Brain microvascular endothelial cell (primary cell): ENCODE measurements around the gene C2CD5.

Source experiments
- DNase-seq: peaks from one replicate; pipeline ENCODE4 v3.0.0-alpha.2; 2020
- H3K27ac ChIP-seq: fragments of 250-450 bp; sonication (Bioruptor Pico); 2 replicates; pipeline ENCODE4 v1.5.1; 2020; ENCODE audit warnings: mild to moderate bottlenecking, moderate library complexity
- H3K27me3 ChIP-seq: fragments of 250-450 bp; sonication (Bioruptor Pico); replicated peaks from 2 replicates; pipeline ENCODE4 v1.5.1; 2020; ENCODE audit warnings: mild to moderate bottlenecking
- H3K36me3 ChIP-seq: fragments of 250-450 bp; sonication (Bioruptor Pico); replicated peaks from 2 replicates; pipeline ENCODE4 v1.5.1; 2020; ENCODE audit warnings: mild to moderate bottlenecking
- H3K4me3 ChIP-seq: 2 replicates; pipeline ENCODE4 v1.5.1; 2011; ENCODE audit warnings: low read depth, mild to moderate bottlenecking, control low read depth, low read length, moderate library complexity
- in situ Hi-C: cut with HindIII; loops from 2 replicates; pipeline ENCODE4 v1.10.0; 2017; ENCODE audit warnings: low sequenced_read_pairs, low pct_ligation_motif_present
- TF ChIP-seq, protein P1 (sequence below): IDR thresholded peaks from 2 replicates; pipeline ENCODE4 v1.5.1; 2011; ENCODE audit warnings: low read depth, mild to moderate bottlenecking, moderate library complexity, low read length, control low read depth, inconsistent platforms; ENCODE audit errors: missing control alignments

The C2CD5 gene

DNA sequence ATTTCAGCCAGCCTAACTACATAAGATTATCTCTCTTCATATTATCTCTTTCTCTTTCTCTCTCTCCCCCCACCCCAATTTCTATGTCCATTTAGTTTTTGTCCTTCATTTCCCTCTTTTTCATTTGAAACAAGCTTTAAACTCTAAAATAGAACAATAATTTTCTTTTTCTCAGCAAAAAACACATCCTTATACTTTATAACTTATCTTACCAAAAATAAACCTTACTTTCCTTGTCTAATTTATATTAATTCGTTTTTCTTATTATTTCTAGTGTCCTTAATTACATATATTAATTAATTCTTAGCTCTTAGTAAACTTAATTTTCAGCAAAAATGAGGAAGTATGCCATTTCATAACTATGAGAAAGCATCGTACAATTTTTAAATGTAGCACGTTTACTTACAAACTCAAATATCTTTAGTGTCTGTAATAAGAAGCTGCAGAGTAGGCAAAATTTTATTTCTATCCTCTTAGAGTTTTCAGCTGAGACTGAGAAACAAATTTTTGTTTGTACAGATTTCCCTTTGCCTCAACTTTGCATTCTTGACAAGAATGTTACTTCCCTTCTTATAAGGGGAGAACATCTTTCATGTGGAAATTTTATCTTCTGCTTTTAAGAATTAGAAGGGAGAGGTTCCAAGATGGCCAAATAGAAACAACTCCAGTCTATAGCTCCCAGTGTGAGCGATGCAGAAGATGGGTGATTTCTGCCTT is 144.7 kb downstream of the C2CD5 start:
- in situ Hi-C loops = no loop called here
- no peak overlapping the region for H3K27ac ChIP-seq
- TF ChIP-seq, protein P1, sequence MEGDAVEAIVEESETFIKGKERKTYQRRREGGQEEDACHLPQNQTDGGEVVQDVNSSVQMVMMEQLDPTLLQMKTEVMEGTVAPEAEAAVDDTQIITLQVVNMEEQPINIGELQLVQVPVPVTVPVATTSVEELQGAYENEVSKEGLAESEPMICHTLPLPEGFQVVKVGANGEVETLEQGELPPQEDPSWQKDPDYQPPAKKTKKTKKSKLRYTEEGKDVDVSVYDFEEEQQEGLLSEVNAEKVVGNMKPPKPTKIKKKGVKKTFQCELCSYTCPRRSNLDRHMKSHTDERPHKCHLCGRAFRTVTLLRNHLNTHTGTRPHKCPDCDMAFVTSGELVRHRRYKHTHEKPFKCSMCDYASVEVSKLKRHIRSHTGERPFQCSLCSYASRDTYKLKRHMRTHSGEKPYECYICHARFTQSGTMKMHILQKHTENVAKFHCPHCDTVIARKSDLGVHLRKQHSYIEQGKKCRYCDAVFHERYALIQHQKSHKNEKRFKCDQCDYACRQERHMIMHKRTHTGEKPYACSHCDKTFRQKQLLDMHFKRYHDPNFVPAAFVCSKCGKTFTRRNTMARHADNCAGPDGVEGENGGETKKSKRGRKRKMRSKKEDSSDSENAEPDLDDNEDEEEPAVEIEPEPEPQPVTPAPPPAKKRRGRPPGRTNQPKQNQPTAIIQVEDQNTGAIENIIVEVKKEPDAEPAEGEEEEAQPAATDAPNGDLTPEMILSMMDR = no peak

More for the DNA sequence above, 144.7 kb downstream of the C2CD5 start:
- Histone ChIP-seq H3K36me3 (no peaks in the 10 kb centered on the region), H3K27me3 (no peaks in the 10 kb centered on the region), H3K4me3 (no peak overlapping the region)
- DNase-seq = no peak
